WI38 (cell line): ENCODE measurements around the gene SH3TC1.

ENCODE experiments used
- H3K4me3 ChIP-seq: 2 replicates; pipeline ENCODE4 v1.5.1; 2011; ENCODE audit warnings: low read depth, mild to moderate bottlenecking, control low read depth, low read length
- TF ChIP-seq, protein P1 (sequence below): IDR thresholded peaks from 2 replicates; pipeline ENCODE4 v1.5.1; 2012; ENCODE audit warnings: low read depth, mild to moderate bottlenecking, control low read depth, low read length

Gene SH3TC1

DNA sequence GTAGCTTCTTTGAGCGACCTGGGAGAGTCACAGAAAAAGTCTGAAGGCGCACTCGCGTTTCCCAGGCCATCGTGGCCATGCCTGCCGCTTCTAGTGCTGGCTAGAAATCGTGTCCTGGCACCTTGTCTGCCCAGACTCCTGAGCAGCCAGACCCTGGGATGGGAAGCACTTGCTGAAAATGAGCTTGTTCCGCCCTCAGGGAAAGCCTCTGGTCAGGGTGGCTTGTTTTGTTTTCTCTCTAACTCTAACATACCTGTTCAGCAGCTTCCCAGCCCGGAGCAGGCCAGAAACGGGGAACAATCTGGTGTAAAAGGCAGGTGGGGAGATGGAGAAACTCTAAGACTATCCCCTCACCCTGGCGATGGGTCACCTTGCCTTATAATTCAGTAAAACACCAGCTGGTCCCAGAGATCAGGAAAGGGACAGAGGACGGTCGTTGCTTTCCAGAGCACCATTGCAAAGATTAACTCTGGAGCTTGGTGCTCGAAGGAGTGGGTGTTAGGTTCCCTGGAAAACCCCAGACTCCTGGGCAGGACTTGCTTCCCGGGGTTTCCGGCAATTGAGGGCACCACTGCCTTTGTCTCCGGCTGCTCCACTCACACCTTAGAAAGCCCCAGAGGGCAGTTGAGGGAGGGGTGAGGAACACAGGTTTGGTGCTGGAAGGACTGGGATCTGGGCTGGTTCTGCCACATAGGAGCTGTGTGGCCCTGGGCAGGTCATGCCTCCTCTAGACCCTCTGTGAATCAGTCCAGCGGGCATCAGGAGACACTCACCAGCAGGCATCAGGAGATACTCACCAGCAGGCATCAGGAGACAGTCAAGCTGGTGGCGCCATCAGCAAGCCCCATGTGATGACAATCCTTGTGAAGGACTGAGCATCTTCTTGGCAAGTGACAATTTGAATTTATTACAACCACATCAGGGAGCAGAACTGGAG, 4.5 kb upstream of the SH3TC1 start:
- no peak overlapping the region for H3K4me3 ChIP-seq
- TF ChIP-seq, protein P1, sequence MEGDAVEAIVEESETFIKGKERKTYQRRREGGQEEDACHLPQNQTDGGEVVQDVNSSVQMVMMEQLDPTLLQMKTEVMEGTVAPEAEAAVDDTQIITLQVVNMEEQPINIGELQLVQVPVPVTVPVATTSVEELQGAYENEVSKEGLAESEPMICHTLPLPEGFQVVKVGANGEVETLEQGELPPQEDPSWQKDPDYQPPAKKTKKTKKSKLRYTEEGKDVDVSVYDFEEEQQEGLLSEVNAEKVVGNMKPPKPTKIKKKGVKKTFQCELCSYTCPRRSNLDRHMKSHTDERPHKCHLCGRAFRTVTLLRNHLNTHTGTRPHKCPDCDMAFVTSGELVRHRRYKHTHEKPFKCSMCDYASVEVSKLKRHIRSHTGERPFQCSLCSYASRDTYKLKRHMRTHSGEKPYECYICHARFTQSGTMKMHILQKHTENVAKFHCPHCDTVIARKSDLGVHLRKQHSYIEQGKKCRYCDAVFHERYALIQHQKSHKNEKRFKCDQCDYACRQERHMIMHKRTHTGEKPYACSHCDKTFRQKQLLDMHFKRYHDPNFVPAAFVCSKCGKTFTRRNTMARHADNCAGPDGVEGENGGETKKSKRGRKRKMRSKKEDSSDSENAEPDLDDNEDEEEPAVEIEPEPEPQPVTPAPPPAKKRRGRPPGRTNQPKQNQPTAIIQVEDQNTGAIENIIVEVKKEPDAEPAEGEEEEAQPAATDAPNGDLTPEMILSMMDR = no peak

DNA sequence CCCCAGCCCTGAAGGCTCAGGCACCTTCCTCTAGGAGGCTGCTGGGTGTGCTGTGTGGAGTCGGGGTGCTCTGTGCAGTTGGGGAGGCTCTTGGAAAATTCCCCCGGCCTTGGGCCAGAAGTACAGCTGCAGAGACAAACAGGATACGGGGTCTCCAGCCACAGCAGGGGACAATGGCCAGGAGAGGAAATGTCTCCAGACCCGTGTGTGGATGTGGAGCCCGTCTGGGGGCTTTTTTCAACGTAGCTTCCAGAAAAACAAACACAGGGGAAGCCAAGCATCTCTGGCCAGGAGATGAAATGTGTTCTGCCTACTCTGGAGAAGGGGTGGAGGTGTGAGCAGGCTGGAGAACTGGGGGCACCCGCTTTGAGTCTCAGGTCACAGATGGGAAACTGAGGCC, 3.7 kb upstream of the SH3TC1 start:
- H3K4me3 ChIP-seq = no peak overlapping the region
- TF ChIP-seq, protein P1 = no peak

DNA sequence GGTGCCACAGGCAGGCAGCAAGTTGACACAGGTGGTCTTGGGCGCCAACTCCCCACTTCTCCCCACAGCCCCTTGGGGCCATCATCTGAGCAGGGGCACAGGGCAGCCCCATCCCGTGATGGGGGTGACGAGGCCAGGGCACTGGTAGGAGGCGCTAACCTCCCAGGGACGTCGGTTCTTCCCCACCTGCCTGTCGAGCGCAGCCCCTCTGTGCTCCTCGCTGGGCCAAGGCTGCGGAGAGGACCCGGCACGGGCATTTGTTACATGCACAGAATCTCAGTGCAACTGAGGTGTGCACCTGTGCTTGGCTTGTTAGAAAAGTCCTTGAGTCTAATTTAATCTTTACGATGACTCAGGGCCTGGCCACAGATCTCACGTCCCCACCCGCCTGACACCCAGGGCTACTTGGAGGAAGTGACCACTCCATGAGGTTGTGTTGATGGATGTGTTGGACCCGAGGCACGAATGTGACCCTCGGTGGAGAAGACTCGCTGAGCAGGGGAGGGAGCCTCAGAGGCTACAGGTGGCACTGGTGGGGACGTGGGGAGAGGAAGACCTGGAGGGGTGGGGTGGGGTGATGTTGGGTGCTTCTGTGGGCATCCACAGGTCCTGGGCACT, 3.1 kb upstream of the SH3TC1 start:
- TF ChIP-seq, protein P1 = no peak
- H3K4me3 ChIP-seq = no peak overlapping the region

DNA sequence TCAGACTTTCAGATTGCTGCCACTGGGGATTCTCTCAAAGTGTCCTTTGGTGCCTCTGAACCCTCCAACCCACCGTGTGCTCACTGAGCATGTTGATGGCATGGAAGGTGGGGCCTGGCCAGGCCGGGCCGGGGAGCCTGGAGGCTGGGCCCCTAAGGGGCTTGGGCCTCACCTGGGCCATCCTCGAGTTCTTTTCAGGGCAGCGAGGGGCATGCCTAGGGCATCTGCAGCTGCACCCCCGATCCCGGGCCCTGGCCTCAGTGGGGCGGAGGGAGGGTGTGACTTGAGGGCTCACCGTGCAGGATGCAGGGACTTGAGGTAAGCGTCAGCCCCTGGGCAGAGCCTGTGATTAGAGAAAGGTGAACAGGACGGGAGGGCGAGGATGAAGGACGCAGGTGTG, 1.6 kb upstream of the SH3TC1 start:
- TF ChIP-seq, protein P1 = no peak
- H3K4me3 ChIP-seq = no peak overlapping the region

DNA sequence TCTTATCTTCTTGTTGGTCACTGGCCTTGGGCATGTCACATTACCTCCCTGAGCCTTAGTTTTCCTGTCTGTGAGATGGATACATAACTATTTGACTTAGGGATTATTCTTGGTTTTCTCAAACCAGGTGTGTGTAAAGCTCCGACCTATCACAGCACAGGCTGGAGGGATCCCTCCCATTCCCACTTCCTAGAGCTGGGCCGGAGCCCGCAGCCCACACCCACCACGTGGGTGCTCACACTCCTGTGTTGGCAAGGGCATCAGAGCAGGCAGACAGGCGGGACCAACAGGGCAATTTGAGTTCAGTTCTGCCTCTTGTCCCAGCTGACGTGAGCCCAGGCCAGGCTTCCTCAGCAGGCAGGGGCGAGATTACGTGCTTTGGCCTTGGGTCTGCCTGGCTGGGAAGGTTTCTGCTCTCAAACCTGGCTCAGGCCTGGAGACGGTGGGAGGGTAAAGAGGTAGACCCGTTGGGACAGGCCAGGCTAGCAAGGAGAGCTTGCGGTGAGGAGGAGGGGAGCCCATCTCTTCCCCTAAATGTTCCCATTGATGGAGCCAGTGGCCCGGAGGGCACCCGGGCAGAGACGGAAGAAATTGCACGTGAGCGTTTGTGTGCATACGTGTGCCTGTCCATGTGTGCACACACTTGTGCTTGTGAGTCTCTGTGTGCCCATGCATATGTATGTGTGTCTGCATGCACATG, 734 bp upstream of the SH3TC1 start:
- no peak overlapping the region for H3K4me3 ChIP-seq
- TF ChIP-seq, protein P1 = no peak

DNA sequence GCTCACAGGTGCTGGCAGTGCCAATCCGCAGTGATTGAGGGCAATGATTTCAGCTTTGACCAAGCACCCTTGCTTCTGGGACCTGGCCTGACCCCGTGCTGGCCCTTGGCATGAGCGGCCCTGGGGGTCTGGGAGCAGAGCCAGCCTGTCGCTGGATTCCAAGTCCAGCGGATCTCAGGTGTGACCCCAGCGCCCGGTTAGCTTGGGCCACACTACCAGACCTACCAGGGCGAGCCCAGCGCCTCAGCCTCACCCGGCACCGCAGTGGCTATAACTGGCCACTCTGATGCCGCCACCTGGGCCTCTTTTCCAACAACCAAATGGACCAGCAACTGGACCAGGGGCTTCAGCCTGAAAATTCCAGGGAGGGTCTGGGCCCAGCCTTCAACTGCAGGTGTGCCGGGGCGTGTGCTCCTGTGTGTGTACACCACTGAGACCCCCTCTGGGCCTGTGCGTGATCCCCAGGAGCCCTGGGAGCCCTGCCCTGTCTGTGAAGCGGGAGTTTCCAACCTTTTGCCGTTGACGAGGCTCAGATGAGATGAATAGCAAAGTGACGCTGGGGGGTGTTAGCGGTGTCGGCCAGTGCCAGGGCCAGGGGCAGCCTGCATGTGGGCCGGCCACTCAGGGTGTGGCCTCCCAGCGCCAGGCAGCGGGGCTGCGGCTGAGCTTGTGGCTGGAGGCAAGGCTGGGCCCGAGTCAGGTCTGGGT, 658 bp downstream of the SH3TC1 start:
- H3K4me3 ChIP-seq = no peak overlapping the region
- TF ChIP-seq, protein P1 = no peak
